Lower leg skin (tissue), 4 donors: ENCODE data around the gene SPAG8. TPM values are rescaled to one million over a fixed set of nuclear protein-coding genes. Genes with fewer than 3 reads are reported as not detected.

ENCODE experiments used
- DNase-seq, 2 donors: peaks; one replicate each; pipeline ENCODE4 v3.0.0-alpha.2; 2019; ENCODE audit warnings: low spot score in 2 of 2
- H3K4me3 ChIP-seq: fragments of 200-600 bp; sonication (generic); 2 replicates; pipeline ENCODE4 v1.5.1; 2017; ENCODE audit warnings: mild to moderate bottlenecking, low read depth; ENCODE audit not compliant: poor library complexity, severe bottlenecking
- POLR2A ChIP-seq, 2 donors: fragments of 450-650 bp; IDR thresholded peaks; one replicate each; pipeline ENCODE4 v1.6.1; 2016 to 2017; ENCODE audit warnings: antibody characterized with exemption in 2 of 2, mild to moderate bottlenecking in 1 of 2, moderate library complexity in 1 of 2
- WGBS, 2 donors: methylation state at CpG; one replicate each; pipeline ENCODE4 v1.1.5; 2018; 5-methylcytosine and 5-hydroxymethylcytosine counted together
- intact Hi-C: fragments of 100-400 bp; cut with DNase I; formaldehyde crosslinking; loops from one replicate; pipeline ENCODE4 v1.15.0; 2023; ENCODE audit warnings: low total_unique reads
- total RNA-seq, 4 donors: library from RNA; depleted of rRNA; stranded (reverse); fragments of >200 nt; gene quantifications; one replicate each; pipeline ENCODE4 v1.1.0, GENCODE V29; 2016
- TF ChIP-seq, protein P1 (sequence below), 3 donors: fragments of 450-650 bp; IDR thresholded peaks; one replicate each; pipeline ENCODE4 v1.5.1; 2016; ENCODE audit warnings: antibody characterized with exemption in 3 of 3, mild to moderate bottlenecking in 3 of 3, moderate library complexity in 2 of 3

The SPAG8 gene
- total RNA-seq, 4 donors from 2014 or later: 0.29 to 0.42 TPM; not detected in 2

DNA sequence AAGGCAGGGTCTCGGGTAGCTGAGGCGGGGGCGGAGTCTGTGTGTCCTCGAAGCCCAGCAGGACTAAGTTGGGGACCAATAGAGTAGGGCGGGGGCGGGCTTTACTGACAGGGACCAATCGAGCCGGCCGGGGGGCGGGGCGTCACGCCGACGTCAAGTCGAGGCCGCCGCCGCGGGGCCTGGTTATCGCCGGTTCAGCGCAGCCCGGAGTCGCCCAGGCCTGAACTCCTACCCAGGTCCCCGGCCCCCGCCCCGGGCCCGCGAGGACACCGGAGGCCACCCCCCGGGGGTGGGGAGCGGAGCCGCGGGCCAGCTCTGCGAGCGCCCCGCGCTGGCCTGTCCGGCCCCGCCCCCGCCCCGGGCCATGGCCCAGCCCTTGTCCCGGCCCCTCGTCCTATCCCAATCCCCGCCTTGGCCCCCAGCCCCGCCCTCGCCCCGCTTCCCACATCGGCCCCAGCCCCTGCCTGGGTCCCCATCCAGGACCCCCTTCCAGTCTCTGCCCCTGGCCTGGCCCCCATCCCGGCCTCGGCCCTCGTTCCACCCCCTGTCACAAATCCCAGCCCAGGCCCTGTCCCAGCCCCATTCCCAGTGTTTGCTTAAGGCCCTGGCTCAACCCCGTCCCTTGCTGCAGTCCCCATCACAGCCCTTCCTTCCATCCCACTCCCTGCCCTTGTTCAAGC is 17.2 kb upstream of the SPAG8 start, which contains the start of gene TMEM8B:
TMEM8B (plus strand) TSS at position 145 of the 680 bp plus-strand sequence; CDS start at position 365, 220 bp downstream.
- intact Hi-C loops: no loop called here
- 2% methylated on average over 16 to 28 of the region's 53 CpGs for WGBS, 2 donors

DNA sequence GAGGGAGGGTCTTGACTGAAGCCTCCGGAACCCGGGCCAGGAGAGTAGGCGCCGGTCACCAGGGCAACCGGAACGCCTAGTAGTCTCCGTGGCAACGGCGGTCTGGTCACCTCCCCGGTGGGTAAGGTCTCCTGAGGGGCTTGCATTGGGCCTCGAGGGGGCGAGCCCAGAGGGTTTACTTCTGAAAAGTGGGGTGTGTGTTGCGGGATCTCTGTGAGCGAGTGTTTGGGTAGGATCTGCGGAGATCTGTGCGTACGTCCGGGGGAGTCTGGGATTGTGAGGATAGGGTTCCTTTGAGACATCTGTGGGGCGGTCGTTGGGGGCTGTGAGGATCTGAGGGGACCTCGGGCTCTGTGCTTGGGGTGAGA is 16.6 kb upstream of the SPAG8 start, which contains the start of gene FAM221B:
FAM221B (minus strand) TSS at position 17 of the 368 bp plus-strand sequence. CDS start 2,571 bp downstream, outside the sequence.
- intact Hi-C loops: no loop called here
- WGBS, 2 donors: 4 to 5% methylated on average over 18 to 21 of the region's 21 CpGs
- DNase-seq: peak in 1 of 2 donors; percentile 91
- peak within 1 kb of the TSS; percentile 44 for H3K4me3 ChIP-seq
- TF ChIP-seq POLR2A (IDR thresholded peaks at IDR 0.05): no peak
- TF ChIP-seq, protein P1, sequence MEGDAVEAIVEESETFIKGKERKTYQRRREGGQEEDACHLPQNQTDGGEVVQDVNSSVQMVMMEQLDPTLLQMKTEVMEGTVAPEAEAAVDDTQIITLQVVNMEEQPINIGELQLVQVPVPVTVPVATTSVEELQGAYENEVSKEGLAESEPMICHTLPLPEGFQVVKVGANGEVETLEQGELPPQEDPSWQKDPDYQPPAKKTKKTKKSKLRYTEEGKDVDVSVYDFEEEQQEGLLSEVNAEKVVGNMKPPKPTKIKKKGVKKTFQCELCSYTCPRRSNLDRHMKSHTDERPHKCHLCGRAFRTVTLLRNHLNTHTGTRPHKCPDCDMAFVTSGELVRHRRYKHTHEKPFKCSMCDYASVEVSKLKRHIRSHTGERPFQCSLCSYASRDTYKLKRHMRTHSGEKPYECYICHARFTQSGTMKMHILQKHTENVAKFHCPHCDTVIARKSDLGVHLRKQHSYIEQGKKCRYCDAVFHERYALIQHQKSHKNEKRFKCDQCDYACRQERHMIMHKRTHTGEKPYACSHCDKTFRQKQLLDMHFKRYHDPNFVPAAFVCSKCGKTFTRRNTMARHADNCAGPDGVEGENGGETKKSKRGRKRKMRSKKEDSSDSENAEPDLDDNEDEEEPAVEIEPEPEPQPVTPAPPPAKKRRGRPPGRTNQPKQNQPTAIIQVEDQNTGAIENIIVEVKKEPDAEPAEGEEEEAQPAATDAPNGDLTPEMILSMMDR (IDR thresholded peaks at IDR 0.05): no peak

More for the DNA sequence above, 17.2 kb upstream of the SPAG8 start, which contains the start of gene TMEM8B:
- TF ChIP-seq, protein P1 (IDR thresholded peaks at IDR 0.05): no peak
- no peak for TF ChIP-seq POLR2A (IDR thresholded peaks at IDR 0.05)
- DNase-seq: peak; percentile 97 to 100
- H3K4me3 ChIP-seq: peak within 1 kb of the TSS; percentile 44

DNA sequence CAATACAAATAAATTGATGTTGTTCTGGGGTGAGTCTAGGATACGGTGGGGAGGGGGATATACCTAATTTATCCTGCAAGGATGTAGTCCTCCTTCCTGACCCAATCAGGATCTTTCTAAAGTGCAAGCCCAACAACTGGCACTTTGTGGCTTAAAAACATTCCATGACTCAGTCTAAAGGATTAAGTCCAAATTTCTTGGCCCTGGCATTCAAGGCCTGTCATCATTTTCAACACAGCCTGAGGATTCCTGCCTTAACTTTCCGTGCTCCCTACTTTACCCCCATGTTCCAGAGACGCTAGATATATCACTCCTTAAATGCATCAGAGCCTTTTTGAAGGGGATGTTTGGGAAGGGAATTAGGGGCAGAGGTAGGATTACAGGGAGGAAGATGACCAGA is 15.4 kb upstream of the SPAG8 start:
- intact Hi-C loops: no loop called here
- 64 to 65% methylated on average over 3 of the region's 3 CpGs for WGBS, 2 donors
- no peak overlapping the region for H3K4me3 ChIP-seq

DNA sequence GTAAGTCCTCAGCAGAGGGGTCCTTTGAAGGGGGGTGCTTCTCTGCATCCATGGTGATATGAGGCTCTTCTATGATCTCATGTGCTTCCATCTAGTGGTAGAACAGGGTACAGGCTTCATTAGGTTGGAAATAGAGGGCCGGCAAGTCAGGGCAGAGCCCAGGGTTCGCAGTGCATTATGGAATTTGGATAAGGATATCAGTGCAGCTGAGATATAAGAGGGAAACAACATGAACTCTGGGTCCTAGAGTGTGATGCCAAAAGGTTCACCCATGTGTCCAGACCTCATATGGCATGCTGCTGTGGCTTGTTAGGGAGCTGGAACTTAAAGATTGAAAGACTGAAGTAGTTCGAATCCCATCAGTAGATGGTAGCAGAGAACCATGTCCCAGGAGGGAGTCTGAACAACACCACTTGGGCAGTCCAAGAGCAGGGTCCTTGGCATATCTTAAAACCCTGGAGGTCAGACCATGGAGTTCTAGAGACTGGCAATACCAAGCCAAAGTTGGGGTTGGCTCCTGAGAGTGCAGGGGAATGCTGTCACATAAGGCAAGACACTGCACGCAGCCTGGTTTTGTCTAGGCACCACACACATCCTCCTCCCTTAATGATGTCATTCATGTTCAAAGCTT is 14.1 kb upstream of the SPAG8 start:
- TF ChIP-seq, protein P1 (IDR thresholded peaks at IDR 0.05): peak in 1 of 3 donors; percentile 33
- no peak for TF ChIP-seq POLR2A (IDR thresholded peaks at IDR 0.05)
- H3K4me3 ChIP-seq: no peak overlapping the region
- peak in 1 of 2 donors; percentile 83 for DNase-seq
- intact Hi-C loops: no loop called here
- WGBS, 2 donors: 15 to 18% methylated on average over 4 of the region's 4 CpGs

More for the DNA sequence above, 15.4 kb upstream of the SPAG8 start:
- DNase-seq: no peak
- TF ChIP-seq, protein P1 (IDR thresholded peaks at IDR 0.05): no peak
- TF ChIP-seq POLR2A (IDR thresholded peaks at IDR 0.05): no peak

DNA sequence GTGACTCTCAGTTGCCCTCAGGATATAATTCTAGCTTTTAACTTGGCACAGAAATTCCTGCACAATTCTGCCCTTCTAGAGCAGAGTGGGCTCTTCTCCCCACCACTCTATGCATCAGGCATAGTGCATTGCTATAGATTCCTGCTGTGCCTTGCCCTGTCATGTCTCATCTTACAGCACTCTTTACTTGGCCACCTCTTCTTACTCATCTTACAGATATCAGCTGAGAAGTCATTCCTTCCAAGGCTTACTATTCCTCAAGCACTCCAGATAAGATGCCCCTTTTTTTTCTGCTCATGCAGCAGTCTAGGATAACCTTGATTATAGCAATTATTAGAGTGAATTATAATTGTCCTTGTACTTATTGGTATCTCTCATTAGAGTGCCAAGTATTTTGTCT is 10.9 kb upstream of the SPAG8 start:
- DNase-seq: no peak
- H3K4me3 ChIP-seq: no peak overlapping the region
- TF ChIP-seq, protein P1 (IDR thresholded peaks at IDR 0.05): no peak
- no peak for TF ChIP-seq POLR2A (IDR thresholded peaks at IDR 0.05)
- intact Hi-C loops: no loop called here
